GM06990 (cell line): ENCODE results near the gene LDLR.
"Not testable (repeated sequence)": the region's sequence is repeated elsewhere in the genome, so short reads cannot be mapped to it uniquely, and the experiment has no call there.

Experiments used
- DNase-seq: peaks from one replicate; pipeline ENCODE4 v3.0.0-alpha.2; 2011; ENCODE audit not compliant: insufficient read length; ENCODE audit errors: extremely low read depth
- H3K27me3 ChIP-seq: replicated peaks from 2 replicates; pipeline ENCODE4 v1.6.0; 2011; ENCODE audit warnings: low read length; ENCODE audit not compliant: control insufficient read depth, insufficient read depth
- H3K36me3 ChIP-seq: 2 replicates; pipeline ENCODE4 v1.5.1; 2011; ENCODE audit warnings: low read length; ENCODE audit not compliant: control insufficient read depth, insufficient read depth
- H3K4me3 ChIP-seq: replicated peaks from 2 replicates; pipeline ENCODE4 v1.5.1; 2011; ENCODE audit warnings: low read depth, mild to moderate bottlenecking, control low read depth, low read length
- CTCF ChIP-seq: IDR thresholded peaks from 2 replicates; pipeline ENCODE4 v1.5.1; 2011; ENCODE audit warnings: low read length, control low read depth, mild to moderate bottlenecking, inconsistent platforms; ENCODE audit not compliant: insufficient read depth, poor library complexity, severe bottlenecking

LDLR gene

GRCh38 chr19:11096210-11096841, 7.1 kb downstream of the LDLR start:
- H3K4me3 ChIP-seq, result no peak overlapping the region
- H3K36me3 ChIP-seq, result peaks cover 13% of the 10 kb centered on the region
- DNase-seq, result peak; percentile 59
- H3K27me3 ChIP-seq, result no peaks in the 10 kb centered on the region
- TF ChIP-seq CTCF, result no peak

GRCh38 chr19:11097367-11097766, 8.1 kb downstream of the LDLR start:
- not testable (repeated sequence) for DNase-seq

GRCh38 chr19:11098327-11098726, 9.1 kb downstream of the LDLR start:
- Histone ChIP-seq H3K4me3 (no peak overlapping the region), H3K27me3 (no peaks in the 10 kb centered on the region), H3K36me3 (peaks cover 22% of the 10 kb centered on the region)
- no peak for TF ChIP-seq CTCF
- DNase-seq, result no peak

More at GRCh38 chr19:11097367-11097766, 8.1 kb downstream of the LDLR start:
- not testable (repeated sequence) for H3K4me3 ChIP-seq, H3K27me3 ChIP-seq
- H3K36me3 ChIP-seq, result peaks cover 14% of the 10 kb centered on the region

- peaks cover 19% of the 10 kb centered on the region for H3K36me3 ChIP-seq
- H3K4me3 ChIP-seq, result no peak overlapping the region
- DNase-seq, result no peak
- H3K27me3 ChIP-seq, result no peaks in the 10 kb centered on the region
- no peak for TF ChIP-seq CTCF
Observed at GRCh38 chr19:11098861-11099260, 9.6 kb downstream of the LDLR start.

GRCh38 chr19:11100049-11100448, 10.8 kb downstream of the LDLR start:
- Histone ChIP-seq H3K4me3 (no peak overlapping the region), H3K27me3 (no peaks in the 10 kb centered on the region), H3K36me3 (peaks cover 22% of the 10 kb centered on the region)
- TF ChIP-seq CTCF, result no peak
- DNase-seq, result no peak

GRCh38 chr19:11101057-11101456, 11.8 kb downstream of the LDLR start:
- Histone ChIP-seq H3K4me3 (no peak overlapping the region), H3K27me3 (no peaks in the 10 kb centered on the region), H3K36me3 (peaks cover 27% of the 10 kb centered on the region)
- DNase-seq, result no peak
- no peak for TF ChIP-seq CTCF
